Endothelial cell of umbilical vein (primary cell): ENCODE measurements around the gene FHIT.

ENCODE experiments used
- CTCF ChIP-seq, 2 donors: IDR thresholded peaks; 1 replicate in 1 of 2; 2 replicates in 1 of 2; pipeline ENCODE4 v1.5.1; 2011; ENCODE audit warnings: low read length in 2 of 2, mild to moderate bottlenecking in 2 of 2, moderate library complexity in 2 of 2, control low read depth in 1 of 2, inconsistent platforms in 1 of 2, low read depth in 1 of 2; ENCODE audit not compliant: insufficient read depth in 1 of 2; ENCODE audit errors: extremely low read depth in 1 of 2
- EZH2 ChIP-seq: IDR thresholded peaks from 2 replicates; pipeline ENCODE4 v1.6.1; 2012; ENCODE audit warnings: borderline replicate concordance, low read depth, mild to moderate bottlenecking, moderate library complexity, low read length, inconsistent platforms; ENCODE audit not compliant: severe bottlenecking
- JUN ChIP-seq: IDR thresholded peaks from 2 replicates; pipeline ENCODE4 v1.6.1; 2011; ENCODE audit warnings: borderline replicate concordance, low read depth; ENCODE audit not compliant: insufficient read length, insufficient read depth
- MAX ChIP-seq: IDR thresholded peaks from 2 replicates; pipeline ENCODE4 v1.6.1; 2011; ENCODE audit not compliant: insufficient read depth, insufficient read length
- POLR2A ChIP-seq: IDR thresholded peaks from 2 replicates; pipeline ENCODE4 v1.6.1; 2012; ENCODE audit warnings: low read depth, mild to moderate bottlenecking, control low read depth, low read length
- POLR2AphosphoS5 ChIP-seq: IDR thresholded peaks from 2 replicates; pipeline ENCODE4 v1.6.1; 2012; ENCODE audit warnings: low read depth, mild to moderate bottlenecking, control low read depth, low read length, moderate library complexity; ENCODE audit not compliant: insufficient read depth

GRCh38 chr3:60238550-60238949, 1012.7 kb downstream of the FHIT start:
- no peak for TF ChIP-seq MAX
- no peak for TF ChIP-seq POLR2A
- no peak for TF ChIP-seq CTCF (IDR thresholded peaks at IDR 0.05; ENCODE audit: extremely low read depth in 1 of 2, insufficient read depth in 1 of 2, low read depth in 1 of 2, low read length in 2 of 2)
- TF ChIP-seq POLR2AphosphoS5: no peak
- TF ChIP-seq JUN: no peak
- no peak for TF ChIP-seq EZH2
